Measurements from ENCODE around the gene CDC42EP5.
A peak's percentile ranks its signal among the peaks of the same experiment; 100 is the strongest.

DNA sequence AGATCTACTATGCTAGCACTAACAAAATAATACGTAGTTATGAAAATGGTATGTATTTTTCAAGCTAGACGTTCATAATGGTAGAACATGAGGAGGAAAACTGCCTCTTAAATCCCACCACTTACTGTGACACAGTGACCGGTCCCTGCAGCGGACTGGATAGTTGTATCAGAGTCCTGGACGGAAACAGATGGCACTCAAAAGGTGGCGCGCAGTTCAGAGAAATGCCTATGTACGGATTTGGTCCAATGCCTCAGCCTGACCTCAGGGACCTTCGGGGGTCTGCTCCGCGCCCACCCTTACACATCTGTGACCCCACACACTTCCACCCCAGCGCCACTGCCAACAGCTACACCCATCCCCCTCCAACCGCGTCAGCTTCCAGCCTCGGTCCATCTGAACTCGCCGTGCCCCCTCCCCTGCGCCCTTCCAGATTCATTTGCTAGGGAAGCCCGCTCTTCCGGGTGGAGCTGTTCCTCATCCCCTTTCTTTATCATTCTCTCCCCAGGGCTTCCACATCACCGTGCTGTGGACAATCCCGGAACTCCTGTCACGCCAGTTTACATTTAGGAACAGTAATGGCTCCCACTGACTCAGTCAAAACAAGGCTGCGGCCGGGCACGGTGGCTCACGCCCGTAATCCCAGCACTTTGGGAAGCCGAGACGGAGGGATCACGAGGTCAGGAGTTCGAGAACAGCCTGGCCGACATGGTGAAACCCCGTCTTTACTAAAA lies 24.9 kb downstream of the CDC42EP5 start:
- TF ChIP-seq, protein P1, sequence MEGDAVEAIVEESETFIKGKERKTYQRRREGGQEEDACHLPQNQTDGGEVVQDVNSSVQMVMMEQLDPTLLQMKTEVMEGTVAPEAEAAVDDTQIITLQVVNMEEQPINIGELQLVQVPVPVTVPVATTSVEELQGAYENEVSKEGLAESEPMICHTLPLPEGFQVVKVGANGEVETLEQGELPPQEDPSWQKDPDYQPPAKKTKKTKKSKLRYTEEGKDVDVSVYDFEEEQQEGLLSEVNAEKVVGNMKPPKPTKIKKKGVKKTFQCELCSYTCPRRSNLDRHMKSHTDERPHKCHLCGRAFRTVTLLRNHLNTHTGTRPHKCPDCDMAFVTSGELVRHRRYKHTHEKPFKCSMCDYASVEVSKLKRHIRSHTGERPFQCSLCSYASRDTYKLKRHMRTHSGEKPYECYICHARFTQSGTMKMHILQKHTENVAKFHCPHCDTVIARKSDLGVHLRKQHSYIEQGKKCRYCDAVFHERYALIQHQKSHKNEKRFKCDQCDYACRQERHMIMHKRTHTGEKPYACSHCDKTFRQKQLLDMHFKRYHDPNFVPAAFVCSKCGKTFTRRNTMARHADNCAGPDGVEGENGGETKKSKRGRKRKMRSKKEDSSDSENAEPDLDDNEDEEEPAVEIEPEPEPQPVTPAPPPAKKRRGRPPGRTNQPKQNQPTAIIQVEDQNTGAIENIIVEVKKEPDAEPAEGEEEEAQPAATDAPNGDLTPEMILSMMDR (IDR thresholded peaks at IDR 0.05; ENCODE audit: low read depth, low read length, missing input control) = no peak
- TF ChIP-seq, protein P2, sequence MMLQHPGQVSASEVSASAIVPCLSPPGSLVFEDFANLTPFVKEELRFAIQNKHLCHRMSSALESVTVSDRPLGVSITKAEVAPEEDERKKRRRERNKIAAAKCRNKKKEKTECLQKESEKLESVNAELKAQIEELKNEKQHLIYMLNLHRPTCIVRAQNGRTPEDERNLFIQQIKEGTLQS (IDR thresholded peaks at IDR 0.05) = no peak
- peak; percentile 90 for TF ChIP-seq YY1 (IDR thresholded peaks at IDR 0.05)
- TF ChIP-seq TAF1 (conservative IDR thresholded peaks at IDR 0.05) = no peak
- no peak for TF ChIP-seq JUND (IDR thresholded peaks at IDR 0.05)
- TF ChIP-seq FOXA1 (IDR thresholded peaks at IDR 0.05) = no peak
- TF ChIP-seq SP1 (IDR thresholded peaks at IDR 0.05) = no peak
- TF ChIP-seq, protein P3, sequence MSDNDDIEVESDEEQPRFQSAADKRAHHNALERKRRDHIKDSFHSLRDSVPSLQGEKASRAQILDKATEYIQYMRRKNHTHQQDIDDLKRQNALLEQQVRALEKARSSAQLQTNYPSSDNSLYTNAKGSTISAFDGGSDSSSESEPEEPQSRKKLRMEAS (IDR thresholded peaks at IDR 0.05) = no peak
- TF ChIP-seq RAD21 (IDR thresholded peaks at IDR 0.05) = no peak
- TF ChIP-seq EGR1 (IDR thresholded peaks at IDR 0.05; ENCODE audit: low read depth in 2 of 2) = no peak
- TF ChIP-seq, protein P4, sequence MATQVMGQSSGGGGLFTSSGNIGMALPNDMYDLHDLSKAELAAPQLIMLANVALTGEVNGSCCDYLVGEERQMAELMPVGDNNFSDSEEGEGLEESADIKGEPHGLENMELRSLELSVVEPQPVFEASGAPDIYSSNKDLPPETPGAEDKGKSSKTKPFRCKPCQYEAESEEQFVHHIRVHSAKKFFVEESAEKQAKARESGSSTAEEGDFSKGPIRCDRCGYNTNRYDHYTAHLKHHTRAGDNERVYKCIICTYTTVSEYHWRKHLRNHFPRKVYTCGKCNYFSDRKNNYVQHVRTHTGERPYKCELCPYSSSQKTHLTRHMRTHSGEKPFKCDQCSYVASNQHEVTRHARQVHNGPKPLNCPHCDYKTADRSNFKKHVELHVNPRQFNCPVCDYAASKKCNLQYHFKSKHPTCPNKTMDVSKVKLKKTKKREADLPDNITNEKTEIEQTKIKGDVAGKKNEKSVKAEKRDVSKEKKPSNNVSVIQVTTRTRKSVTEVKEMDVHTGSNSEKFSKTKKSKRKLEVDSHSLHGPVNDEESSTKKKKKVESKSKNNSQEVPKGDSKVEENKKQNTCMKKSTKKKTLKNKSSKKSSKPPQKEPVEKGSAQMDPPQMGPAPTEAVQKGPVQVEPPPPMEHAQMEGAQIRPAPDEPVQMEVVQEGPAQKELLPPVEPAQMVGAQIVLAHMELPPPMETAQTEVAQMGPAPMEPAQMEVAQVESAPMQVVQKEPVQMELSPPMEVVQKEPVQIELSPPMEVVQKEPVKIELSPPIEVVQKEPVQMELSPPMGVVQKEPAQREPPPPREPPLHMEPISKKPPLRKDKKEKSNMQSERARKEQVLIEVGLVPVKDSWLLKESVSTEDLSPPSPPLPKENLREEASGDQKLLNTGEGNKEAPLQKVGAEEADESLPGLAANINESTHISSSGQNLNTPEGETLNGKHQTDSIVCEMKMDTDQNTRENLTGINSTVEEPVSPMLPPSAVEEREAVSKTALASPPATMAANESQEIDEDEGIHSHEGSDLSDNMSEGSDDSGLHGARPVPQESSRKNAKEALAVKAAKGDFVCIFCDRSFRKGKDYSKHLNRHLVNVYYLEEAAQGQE (IDR thresholded peaks at IDR 0.05) = no peak
